ENCODE data around the gene TAC4.

TAC4 gene

DNA sequence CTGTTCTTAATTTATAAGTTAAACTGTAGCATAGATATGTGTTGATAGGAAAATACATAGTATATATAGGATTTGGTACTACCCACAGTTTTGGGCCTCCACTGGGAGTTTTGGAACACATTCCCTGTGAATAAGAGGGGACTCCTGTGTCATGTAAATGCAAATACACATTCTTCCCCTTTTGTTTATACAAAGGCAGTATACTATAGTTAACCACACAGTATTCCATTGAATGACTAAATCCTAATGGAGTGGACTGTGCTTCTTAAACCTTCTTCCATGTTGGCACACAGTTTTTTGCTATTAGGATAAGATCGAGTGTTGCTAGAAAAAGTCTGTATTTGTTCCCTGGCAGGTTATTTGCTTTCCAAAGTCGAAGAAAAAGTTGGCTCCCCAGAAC lies 22.2 kb downstream of the TAC4 start:
- TF ChIP-seq, protein P1, sequence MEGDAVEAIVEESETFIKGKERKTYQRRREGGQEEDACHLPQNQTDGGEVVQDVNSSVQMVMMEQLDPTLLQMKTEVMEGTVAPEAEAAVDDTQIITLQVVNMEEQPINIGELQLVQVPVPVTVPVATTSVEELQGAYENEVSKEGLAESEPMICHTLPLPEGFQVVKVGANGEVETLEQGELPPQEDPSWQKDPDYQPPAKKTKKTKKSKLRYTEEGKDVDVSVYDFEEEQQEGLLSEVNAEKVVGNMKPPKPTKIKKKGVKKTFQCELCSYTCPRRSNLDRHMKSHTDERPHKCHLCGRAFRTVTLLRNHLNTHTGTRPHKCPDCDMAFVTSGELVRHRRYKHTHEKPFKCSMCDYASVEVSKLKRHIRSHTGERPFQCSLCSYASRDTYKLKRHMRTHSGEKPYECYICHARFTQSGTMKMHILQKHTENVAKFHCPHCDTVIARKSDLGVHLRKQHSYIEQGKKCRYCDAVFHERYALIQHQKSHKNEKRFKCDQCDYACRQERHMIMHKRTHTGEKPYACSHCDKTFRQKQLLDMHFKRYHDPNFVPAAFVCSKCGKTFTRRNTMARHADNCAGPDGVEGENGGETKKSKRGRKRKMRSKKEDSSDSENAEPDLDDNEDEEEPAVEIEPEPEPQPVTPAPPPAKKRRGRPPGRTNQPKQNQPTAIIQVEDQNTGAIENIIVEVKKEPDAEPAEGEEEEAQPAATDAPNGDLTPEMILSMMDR (IDR thresholded peaks at IDR 0.05; ENCODE audit: low read depth, low read length, missing control alignments): no peak
- DNase-seq (ENCODE audit: low read depth): no peak
- H3K4me3 ChIP-seq (ENCODE audit: low read depth, low read length): no peak overlapping the region

- no peak for DNase-seq (ENCODE audit: low read depth)
- TF ChIP-seq, protein P1 (IDR thresholded peaks at IDR 0.05; ENCODE audit: low read depth, low read length, missing control alignments): no peak
- H3K4me3 ChIP-seq (ENCODE audit: low read depth, low read length): no peak overlapping the region
Measured at GRCh38 chr17:49823614-49824013, 24.3 kb downstream of the TAC4 start.

- DNase-seq (ENCODE audit: low read depth): no peak
- TF ChIP-seq, protein P1 (IDR thresholded peaks at IDR 0.05; ENCODE audit: low read depth, low read length, missing control alignments): no peak
- H3K4me3 ChIP-seq (ENCODE audit: low read depth, low read length): no peak overlapping the region
Measured at GRCh38 chr17:49822829-49823228, 25.0 kb downstream of the TAC4 start.

DNA sequence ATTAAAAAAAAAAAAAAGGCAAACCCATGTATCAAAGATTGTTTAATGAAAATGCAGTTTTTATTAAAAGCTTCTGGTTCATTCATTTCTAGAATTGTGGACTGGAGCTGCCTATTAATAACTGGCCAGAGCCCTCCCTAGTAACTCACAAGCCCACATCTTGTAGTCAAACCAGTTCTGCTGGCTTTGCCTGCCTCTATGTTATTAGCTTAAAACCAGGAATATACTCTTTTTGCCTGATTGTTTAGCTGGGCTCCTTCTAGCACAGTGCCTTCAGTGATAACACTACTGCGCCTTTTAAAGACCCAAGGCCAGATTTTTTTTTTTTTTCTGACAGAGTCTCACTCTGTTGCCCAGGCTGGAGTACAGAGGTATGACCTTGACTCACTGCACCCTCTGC lies 26.0 kb downstream of the TAC4 start:
- TF ChIP-seq, protein P1 (IDR thresholded peaks at IDR 0.05; ENCODE audit: low read depth, low read length, missing control alignments): no peak
- no peak for DNase-seq (ENCODE audit: low read depth)
- H3K4me3 ChIP-seq (ENCODE audit: low read depth, low read length): no peak overlapping the region

DNA sequence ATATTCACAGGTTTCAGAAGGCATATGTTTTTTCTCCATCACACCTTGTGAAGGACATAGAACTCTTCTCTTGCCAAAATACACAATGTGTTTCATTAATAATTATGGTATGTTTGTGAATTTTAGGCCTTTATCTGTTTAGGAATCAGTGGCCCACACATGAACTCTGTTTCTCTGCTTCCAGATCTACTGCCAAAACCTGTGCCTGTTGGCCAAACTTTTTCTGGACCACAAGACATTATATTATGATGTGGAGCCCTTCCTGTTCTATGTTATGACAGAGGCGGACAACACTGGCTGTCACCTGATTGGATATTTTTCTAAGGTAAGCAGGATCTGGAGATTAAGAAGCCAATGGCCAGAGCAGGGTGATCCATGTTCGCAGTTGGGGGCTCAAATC lies 26.4 kb downstream of the TAC4 start:
- TF ChIP-seq, protein P1 (IDR thresholded peaks at IDR 0.05; ENCODE audit: low read depth, low read length, missing control alignments): no peak
- DNase-seq (ENCODE audit: low read depth): no peak
- H3K4me3 ChIP-seq (ENCODE audit: low read depth, low read length): no peak overlapping the region

- TF ChIP-seq, protein P1 (IDR thresholded peaks at IDR 0.05; ENCODE audit: low read depth, low read length, missing control alignments): no peak
- H3K4me3 ChIP-seq (ENCODE audit: low read depth, low read length): no peak overlapping the region
- no peak for DNase-seq (ENCODE audit: low read depth)
Measured at GRCh38 chr17:49820773-49821172, 27.1 kb downstream of the TAC4 start.

GRCh38 chr17:49819651-49820050 lies 28.2 kb downstream of the TAC4 start:
- H3K4me3 ChIP-seq (ENCODE audit: low read depth, low read length): no peak overlapping the region
- no peak for DNase-seq (ENCODE audit: low read depth)
- TF ChIP-seq, protein P1 (IDR thresholded peaks at IDR 0.05; ENCODE audit: low read depth, low read length, missing control alignments): no peak
